Measurements from ENCODE around the gene CBARP. TPM values are rescaled to one million over a fixed set of nuclear protein-coding genes. Genes with fewer than 3 reads are reported as not detected.

CBARP gene
- total and polyA plus RNA-seq, 9 of the 15 experiments (the other 6 are each of a cell fraction or from before 2014, with no cell fraction given), result 0.03 to 8.9 (median 1.2) TPM; not detected in 1

- TF ChIP-seq CREBBP (IDR thresholded peaks at IDR 0.05; ENCODE audit: low read depth, low read length), result no peak
- TF ChIP-seq GTF2B (IDR thresholded peaks at IDR 0.05; ENCODE audit: extremely low read depth, insufficient read length), result no peak
- no peak for TF ChIP-seq HIVEP1 (CRISPR knock-in tag; IDR thresholded peaks at IDR 0.05)
- TF ChIP-seq ZNF197 (CRISPR knock-in tag; IDR thresholded peaks at IDR 0.05; ENCODE audit: low read depth), result no peak
- TF ChIP-seq SNIP1 (IDR thresholded peaks at IDR 0.05; ENCODE audit: low read depth), result no peak
- TF ChIP-seq ZNF282 (CRISPR knock-in tag; IDR thresholded peaks at IDR 0.05), result 0 out of 2 replicates have a peak, but pooled peaks have one; percentile 45
- TF ChIP-seq PHB (CRISPR knock-in tag; IDR thresholded peaks at IDR 0.05), result no peak
- no peak for TF ChIP-seq ZNF644 (tag; IDR thresholded peaks at IDR 0.05; ENCODE audit: low read depth)
- no peak for TF ChIP-seq BACH1 (tag; IDR thresholded peaks at IDR 0.05)
- no peak for TF ChIP-seq MEIS2 (IDR thresholded peaks at IDR 0.05; ENCODE audit: partially characterized antibody)
- no peak for TF ChIP-seq ZNF76 (CRISPR knock-in tag; IDR thresholded peaks at IDR 0.05; ENCODE audit: borderline replicate concordance)
- TF ChIP-seq SNAPC5 (CRISPR knock-in tag; IDR thresholded peaks at IDR 0.05), result no peak
- TF ChIP-seq TBL1XR1 (IDR thresholded peaks at IDR 0.05; ENCODE audit: low read length in 2 of 2), result no peak
- TF ChIP-seq PRMT5 (CRISPR knock-in tag; IDR thresholded peaks at IDR 0.05), result no peak
- no peak for TF ChIP-seq SRSF9 (IDR thresholded peaks at IDR 0.05; ENCODE audit: borderline replicate concordance, low read depth, low read length)
- no peak for TF ChIP-seq RFX5 (IDR thresholded peaks at IDR 0.05; ENCODE audit: low read depth, low read length)
- no peak for TF ChIP-seq GATAD2B (IDR thresholded peaks at IDR 0.05; ENCODE audit: borderline replicate concordance)
- no peak for TF ChIP-seq STAG1 (CRISPR knock-in tag; IDR thresholded peaks at IDR 0.05; ENCODE audit: borderline replicate concordance)
- no peak for TF ChIP-seq RFX1 (IDR thresholded peaks at IDR 0.05)
- no peak for TF ChIP-seq NCOA4 (IDR thresholded peaks at IDR 0.05; ENCODE audit: partially characterized antibody)
- TF ChIP-seq, protein P1, sequence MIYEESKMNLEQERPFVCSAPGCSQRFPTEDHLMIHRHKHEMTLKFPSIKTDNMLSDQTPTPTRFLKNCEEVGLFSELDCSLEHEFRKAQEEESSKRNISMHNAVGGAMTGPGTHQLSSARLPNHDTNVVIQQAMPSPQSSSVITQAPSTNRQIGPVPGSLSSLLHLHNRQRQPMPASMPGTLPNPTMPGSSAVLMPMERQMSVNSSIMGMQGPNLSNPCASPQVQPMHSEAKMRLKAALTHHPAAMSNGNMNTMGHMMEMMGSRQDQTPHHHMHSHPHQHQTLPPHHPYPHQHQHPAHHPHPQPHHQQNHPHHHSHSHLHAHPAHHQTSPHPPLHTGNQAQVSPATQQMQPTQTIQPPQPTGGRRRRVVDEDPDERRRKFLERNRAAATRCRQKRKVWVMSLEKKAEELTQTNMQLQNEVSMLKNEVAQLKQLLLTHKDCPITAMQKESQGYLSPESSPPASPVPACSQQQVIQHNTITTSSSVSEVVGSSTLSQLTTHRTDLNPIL (CRISPR knock-in tag; IDR thresholded peaks at IDR 0.05), result no peak
- TF ChIP-seq BRD9 (IDR thresholded peaks at IDR 0.05; ENCODE audit: low read depth, partially characterized antibody), result peak; percentile 7
- 0 out of 2 replicates have a peak, but pooled peaks have one; percentile 6 for TF ChIP-seq ZSCAN32 (CRISPR knock-in tag; IDR thresholded peaks at IDR 0.05)
- no peak for TF ChIP-seq TEAD4 (IDR thresholded peaks at IDR 0.05; ENCODE audit: low read length)
- TF ChIP-seq TEAD4 (CRISPR knock-in tag; IDR thresholded peaks at IDR 0.05; ENCODE audit: borderline replicate concordance), result no peak
- TF ChIP-seq ZNF444 (CRISPR knock-in tag; IDR thresholded peaks at IDR 0.05), result no peak
- TF ChIP-seq ZKSCAN1 (IDR thresholded peaks at IDR 0.05; ENCODE audit: low read depth, low read length), result peak; percentile 90
- no peak for TF ChIP-seq MEF2D (tag; conservative IDR thresholded peaks at IDR 0.05; ENCODE audit: low read depth)
These were observed 7.1 kb upstream of the CBARP start (continued) for GRCh38 chr19:1244693-1245451.

Measured in K562 (cell line).